Measurements from ENCODE around the gene TMEM208.

- TF ChIP-seq CTCF (IDR thresholded peaks at IDR 0.05) (no peak), POLR2A (IDR thresholded peaks at IDR 0.05) (no peak)
Observed at GRCh38 chr16:67213197-67214019, 13.5 kb upstream of the TMEM208 start.

Measured in adrenal gland (tissue), 5 donors.